Endothelial cell of umbilical vein (primary cell): Measurements from ENCODE around the gene SLC23A2. TPM values are rescaled to one million over a fixed set of nuclear protein-coding genes. Genes with fewer than 3 reads are reported as not detected.

ENCODE experiments used
- BruUV-seq: library from RNA; stranded (reverse); fragments of 400-500 nt; replicated peaks from 2 replicates; lab custom pipeline; 2021; lab: Mats Ljungman, UMichigan
- CTCF ChIA-PET: fragments of 300-600, 350-600 bp; sonication (Branson Sonifier 250); formaldehyde crosslinking; loops from one replicate; lab custom pipeline; 2021; ENCODE audit warnings: antibody characterized with exemption, inconsistent platforms; lab: Charles Lee
- POLR2A ChIA-PET: fragments of 300-600, 350-600 bp; sonication (Branson Sonifier 250); formaldehyde crosslinking; loops from one replicate; lab custom pipeline; 2021; ENCODE audit warnings: antibody characterized with exemption, inconsistent platforms; lab: Charles Lee
- DNase-seq: peaks from one replicate; pipeline ENCODE4 v3.0.0-alpha.2; 2011; ENCODE audit warnings: low read depth, low spot score
- FAIRE-seq: peaks from 2 replicates; lab custom pipeline; 2011; peaks lifted over from hg19 to GRCh38; lab: Jason Lieb, UNC
- H2AFZ ChIP-seq: 2 replicates; pipeline ENCODE4 v1.6.0; 2012; ENCODE audit warnings: low read depth, low read length, control low read depth, inconsistent platforms
- H3K27ac ChIP-seq: 2 replicates; pipeline ENCODE4 v1.5.1; 2011; ENCODE audit warnings: low read depth, mild to moderate bottlenecking, control low read depth, low read length, moderate library complexity; ENCODE audit not compliant: insufficient read depth
- H3K27me3 ChIP-seq, 2 experiments: 2 replicates each; pipeline versions ENCODE4 v1.6.0 to v1.6.1; 2011; ENCODE audit warnings: low read length in 2 of 2, mixed read lengths in 1 of 2; ENCODE audit not compliant: control insufficient read depth in 2 of 2, insufficient read depth in 2 of 2
- H3K36me3 ChIP-seq, 2 experiments: 2 replicates in 1 of 2; 3 replicates in 1 of 2; pipeline ENCODE4 v1.5.1; 2011; ENCODE audit warnings: low read length in 2 of 2, mild to moderate bottlenecking in 1 of 2, moderate library complexity in 1 of 2; ENCODE audit not compliant: control insufficient read depth in 2 of 2, insufficient read depth in 2 of 2; ENCODE audit errors: extremely low read depth in 1 of 2
- H3K4me1 ChIP-seq: 3 replicates; pipeline ENCODE4 v1.5.1; 2011; ENCODE audit warnings: mild to moderate bottlenecking, low read length; ENCODE audit not compliant: control insufficient read depth, insufficient read depth; ENCODE audit errors: extremely low read depth
- H3K4me2 ChIP-seq: 2 replicates; pipeline ENCODE4 v1.6.1; 2011; ENCODE audit warnings: low read length, control low read depth, mixed read lengths; ENCODE audit not compliant: insufficient read depth
- H3K4me3 ChIP-seq, 3 experiments: fragments of 200-600 bp in 1 of 3; sonication (generic), shearing (Covaris generic) in 1 of 3; replicated peaks in 1 of 3; 2 replicates each; pipeline ENCODE4 v1.5.1; 2011 to 2016; ENCODE audit warnings: control low read depth in 3 of 3, low read length in 3 of 3, mild to moderate bottlenecking in 2 of 3, inconsistent platforms in 1 of 3, low read depth in 1 of 3, moderate library complexity in 1 of 3; ENCODE audit not compliant: insufficient read depth in 1 of 3
- H3K79me2 ChIP-seq: 2 replicates; pipeline ENCODE4 v1.6.0; 2012; ENCODE audit warnings: low read length, inconsistent platforms; ENCODE audit not compliant: control insufficient read depth, insufficient read depth
- H3K9ac ChIP-seq: replicated peaks from 2 replicates; pipeline ENCODE3; 2011; ENCODE audit warnings: low read length, control low read depth; ENCODE audit not compliant: insufficient read depth; ENCODE audit errors: extremely low read depth
- H3K9me1 ChIP-seq: replicated peaks from 3 replicates; pipeline ENCODE4 v1.6.0; 2011; ENCODE audit warnings: mild to moderate bottlenecking, low read length; ENCODE audit not compliant: control insufficient read depth, insufficient read depth; ENCODE audit errors: extremely low read depth
- H3K9me3 ChIP-seq: replicated peaks from 2 replicates; pipeline ENCODE4 v1.5.1; 2012; ENCODE audit warnings: low read length, inconsistent platforms; ENCODE audit not compliant: control insufficient read depth, insufficient read depth
- H4K20me1 ChIP-seq: replicated peaks from 2 replicates; pipeline ENCODE3; 2011; ENCODE audit warnings: mild to moderate bottlenecking, low read length; ENCODE audit not compliant: control insufficient read depth, insufficient read depth; ENCODE audit errors: extremely low read depth
- EZH2 ChIP-seq: IDR thresholded peaks from 2 replicates; pipeline ENCODE4 v1.6.1; 2012; ENCODE audit warnings: borderline replicate concordance, low read depth, mild to moderate bottlenecking, moderate library complexity, low read length, inconsistent platforms; ENCODE audit not compliant: severe bottlenecking
- FOS ChIP-seq: IDR thresholded peaks from 2 replicates; pipeline ENCODE4 v1.6.1; 2011; ENCODE audit warnings: mild to moderate bottlenecking, low read length, moderate library complexity, borderline replicate concordance; ENCODE audit not compliant: insufficient read depth
- GATA2 ChIP-seq: IDR thresholded peaks from 2 replicates; pipeline ENCODE4 v1.7.0; 2011; ENCODE audit warnings: low read depth, mild to moderate bottlenecking, moderate library complexity, mixed read lengths, low read length; ENCODE audit not compliant: insufficient read length, insufficient read depth
- JUN ChIP-seq: IDR thresholded peaks from 2 replicates; pipeline ENCODE4 v1.6.1; 2011; ENCODE audit warnings: borderline replicate concordance, low read depth; ENCODE audit not compliant: insufficient read length, insufficient read depth
- MYC ChIP-seq: IDR thresholded peaks from one replicate; pipeline ENCODE4 v1.6.1; 2011; ENCODE audit warnings: mild to moderate bottlenecking, low read depth, low read length
- POLR2A ChIP-seq: IDR thresholded peaks from 2 replicates; pipeline ENCODE4 v1.6.1; 2012; ENCODE audit warnings: low read depth, mild to moderate bottlenecking, control low read depth, low read length
- POLR2AphosphoS5 ChIP-seq: IDR thresholded peaks from 2 replicates; pipeline ENCODE4 v1.6.1; 2012; ENCODE audit warnings: low read depth, mild to moderate bottlenecking, control low read depth, low read length, moderate library complexity; ENCODE audit not compliant: insufficient read depth
- dilution Hi-C: fragments of 300-500 bp; cut with MboI; formaldehyde crosslinking; loops from one replicate; pipeline ENCODE4 v1.15.0; 2019; ENCODE audit warnings: low sequenced_read_pairs; ENCODE audit not compliant: extremely low pct_ligation_motif_present
- intact Hi-C: fragments of 100-400 bp; cut with micrococcal nuclease; formaldehyde crosslinking; loops from one replicate; pipeline ENCODE4 v1.10.0; 2022
- polyA plus RNA-seq, 4 experiments: library from polyadenylated mRNA; depleted of rRNA in 3 of 4; stranded (reverse) in 3 of 4; unstranded in 1 of 4; fragments of >200 nt; gene quantifications; 2 replicates each; pipeline versions ENCODE4 v1.2.1 to v1.2.3, GENCODE V29; 2011 to 2012; ENCODE audit warnings: missing spikeins in 1 of 4
- total RNA-seq: library from RNA; stranded (reverse); gene quantifications from 2 replicates; pipeline ENCODE4 v1.2.3, GENCODE V29; 2021
- TF ChIP-seq, protein P1 (sequence below): IDR thresholded peaks from 2 replicates; pipeline ENCODE4 v1.6.1; 2011; ENCODE audit not compliant: insufficient read depth, insufficient read length
- TF ChIP-seq, protein P2 (sequence below), 2 donors: IDR thresholded peaks; 1 replicate in 1 of 2; 2 replicates in 1 of 2; pipeline ENCODE4 v1.5.1; 2011; ENCODE audit warnings: low read length in 2 of 2, mild to moderate bottlenecking in 2 of 2, moderate library complexity in 2 of 2, control low read depth in 1 of 2, inconsistent platforms in 1 of 2, low read depth in 1 of 2; ENCODE audit not compliant: insufficient read depth in 1 of 2; ENCODE audit errors: extremely low read depth in 1 of 2

The SLC23A2 gene
- total and polyA plus RNA-seq, 2 donors (not counting 3 experiments of a cell fraction or from before 2014, with no cell fraction given), result 24.4 to 24.5 TPM

DNA sequence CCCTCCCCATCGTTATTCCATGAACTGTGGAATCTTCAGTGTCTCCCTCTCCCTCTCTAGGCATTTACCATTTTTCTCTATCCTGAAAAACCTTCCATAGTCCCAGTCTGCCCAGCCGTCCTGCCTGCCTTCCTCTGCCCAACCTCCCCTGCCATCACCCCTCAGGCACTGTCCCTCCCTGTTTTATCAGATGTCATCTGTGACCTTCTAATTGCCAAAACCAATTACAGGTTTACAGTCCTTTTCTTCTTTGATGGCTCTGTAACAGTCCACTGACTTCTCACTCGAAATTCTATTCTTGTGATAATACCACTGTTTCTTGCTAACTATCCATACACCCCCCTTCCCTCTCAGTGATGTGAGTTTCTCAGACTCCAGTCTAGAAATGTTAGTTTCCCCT, 2.3 kb upstream of the SLC23A2 start:
- no peak overlapping the region for H3K4me2 ChIP-seq
- intact Hi-C loops (no loop called here), dilution Hi-C loops (no loop called here)
- H3K4me3 ChIP-seq, result no peak overlapping the region
- H3K9me3 ChIP-seq, result no peaks in the 10 kb centered on the region
- H3K36me3 ChIP-seq, result no peaks in the 10 kb centered on the region
- peaks cover 13% of the 10 kb centered on the region for H3K79me2 ChIP-seq
- no peak overlapping the region for H3K9ac ChIP-seq
- no peak overlapping the region for H2AFZ ChIP-seq
- BruUV-seq, result no TSS peak
- no peaks in the 10 kb centered on the region for H4K20me1 ChIP-seq
- FAIRE-seq, result no peak
- H3K27me3 ChIP-seq, result no peaks in the 10 kb centered on the region
- H3K27ac ChIP-seq, result no peak overlapping the region
- DNase-seq, result no peak
- H3K9me1 ChIP-seq, result no peaks in the 10 kb centered on the region
- POLR2A ChIA-PET, result no interaction called here
- no peak for TF ChIP-seq POLR2AphosphoS5
- TF ChIP-seq, protein P1, sequence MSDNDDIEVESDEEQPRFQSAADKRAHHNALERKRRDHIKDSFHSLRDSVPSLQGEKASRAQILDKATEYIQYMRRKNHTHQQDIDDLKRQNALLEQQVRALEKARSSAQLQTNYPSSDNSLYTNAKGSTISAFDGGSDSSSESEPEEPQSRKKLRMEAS, result no peak
- TF ChIP-seq GATA2, result no peak
- TF ChIP-seq FOS, result no peak
- no peak for TF ChIP-seq EZH2
- no peak for TF ChIP-seq MYC
- TF ChIP-seq, protein P2, sequence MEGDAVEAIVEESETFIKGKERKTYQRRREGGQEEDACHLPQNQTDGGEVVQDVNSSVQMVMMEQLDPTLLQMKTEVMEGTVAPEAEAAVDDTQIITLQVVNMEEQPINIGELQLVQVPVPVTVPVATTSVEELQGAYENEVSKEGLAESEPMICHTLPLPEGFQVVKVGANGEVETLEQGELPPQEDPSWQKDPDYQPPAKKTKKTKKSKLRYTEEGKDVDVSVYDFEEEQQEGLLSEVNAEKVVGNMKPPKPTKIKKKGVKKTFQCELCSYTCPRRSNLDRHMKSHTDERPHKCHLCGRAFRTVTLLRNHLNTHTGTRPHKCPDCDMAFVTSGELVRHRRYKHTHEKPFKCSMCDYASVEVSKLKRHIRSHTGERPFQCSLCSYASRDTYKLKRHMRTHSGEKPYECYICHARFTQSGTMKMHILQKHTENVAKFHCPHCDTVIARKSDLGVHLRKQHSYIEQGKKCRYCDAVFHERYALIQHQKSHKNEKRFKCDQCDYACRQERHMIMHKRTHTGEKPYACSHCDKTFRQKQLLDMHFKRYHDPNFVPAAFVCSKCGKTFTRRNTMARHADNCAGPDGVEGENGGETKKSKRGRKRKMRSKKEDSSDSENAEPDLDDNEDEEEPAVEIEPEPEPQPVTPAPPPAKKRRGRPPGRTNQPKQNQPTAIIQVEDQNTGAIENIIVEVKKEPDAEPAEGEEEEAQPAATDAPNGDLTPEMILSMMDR (IDR thresholded peaks at IDR 0.05; ENCODE audit: extremely low read depth in 1 of 2, insufficient read depth in 1 of 2, low read depth in 1 of 2, low read length in 2 of 2), result no peak
- TF ChIP-seq JUN, result no peak
- no peak for TF ChIP-seq POLR2A
- peaks cover 17% of the 10 kb centered on the region for H3K4me1 ChIP-seq
- CTCF ChIA-PET, result no interaction called here
